Stimulated activated CD8-positive, alpha-beta memory T cell treated with anti-CD3 and anti-CD28 coated beads, Interleukin-15, amount 100 ng/mL, for 48 hours (primary cell): ENCODE data around the gene RASAL1.

Source experiments
- DNase-seq, 2 donors: peaks; one replicate each; pipeline ENCODE4 v3.0.0-alpha.2; 2020; ENCODE audit warnings: low read depth in 2 of 2

RASAL1 gene

DNA sequence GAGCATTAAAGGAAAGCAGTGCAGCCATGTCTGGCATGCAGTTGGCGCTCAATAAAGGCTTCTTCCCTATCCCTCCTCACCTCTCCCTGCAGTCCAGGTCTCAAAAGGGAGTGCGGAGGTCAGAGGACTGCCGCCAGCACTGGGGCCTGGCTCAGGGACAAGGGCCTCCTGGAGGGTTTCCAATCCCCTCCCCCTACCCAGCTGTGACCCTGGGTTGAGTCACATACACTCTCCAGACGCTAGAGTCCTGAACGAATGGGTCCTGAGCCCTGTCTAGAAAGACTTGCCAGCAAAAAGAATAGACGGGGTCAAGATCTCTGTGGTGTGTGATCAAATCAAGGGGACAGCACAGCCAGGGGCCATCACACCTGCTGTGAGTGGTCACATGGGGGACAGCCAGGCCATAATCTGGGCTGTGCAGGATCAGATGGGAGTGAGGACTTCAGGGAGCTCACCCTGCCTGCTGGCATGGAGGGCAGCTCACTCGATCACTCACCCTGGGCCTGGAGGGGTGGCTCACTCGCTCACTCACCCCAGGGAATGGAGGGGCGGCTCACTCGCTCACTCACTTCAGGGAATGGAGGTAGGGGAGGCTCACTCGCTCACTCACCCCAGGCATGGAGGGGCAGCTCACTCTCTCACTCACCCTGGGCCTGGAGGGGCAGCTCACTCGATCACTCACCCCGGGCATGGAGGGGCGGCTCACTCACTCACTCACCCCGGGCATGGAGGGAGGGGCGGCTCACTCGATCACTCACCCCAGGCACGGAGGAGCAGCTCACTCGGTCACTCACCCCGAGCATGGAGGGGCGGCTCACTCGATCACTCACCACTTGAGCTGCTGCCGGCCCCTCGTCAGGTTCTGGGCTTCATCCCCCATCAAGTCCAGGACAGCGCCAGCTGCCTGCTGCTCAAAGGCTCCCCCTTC lies 26.8 kb upstream of the RASAL1 start:
- DNase-seq, result no peak

DNA sequence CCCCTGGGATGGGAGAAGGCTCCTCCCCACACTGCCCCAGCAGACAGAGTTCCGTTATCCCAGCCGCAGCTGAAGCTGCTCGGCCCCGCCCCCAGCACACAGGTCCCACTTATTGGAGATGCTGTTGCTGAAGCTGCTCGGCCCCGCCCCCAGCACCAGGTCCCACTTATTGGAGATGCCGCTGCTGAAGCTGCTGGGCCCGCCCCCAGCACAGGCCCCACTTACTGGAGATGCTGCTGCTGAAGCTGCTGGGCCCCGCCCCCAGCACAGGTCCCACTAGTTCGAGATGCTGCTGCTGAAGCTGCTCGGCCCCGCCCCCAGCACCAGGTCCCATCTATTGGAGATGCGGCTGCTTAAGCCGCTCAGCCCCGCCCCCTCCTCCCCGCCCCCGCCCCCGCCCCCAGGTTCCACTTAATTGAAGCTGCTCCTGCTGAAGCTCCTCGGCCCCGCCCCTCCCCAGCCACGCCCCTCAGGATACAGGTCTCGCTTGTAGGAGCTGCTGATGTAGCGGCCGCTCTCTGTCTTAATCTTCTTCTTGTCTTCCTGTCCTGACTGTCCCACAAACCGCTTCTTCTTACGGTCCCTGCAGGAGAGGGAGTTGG lies 26.0 kb upstream of the RASAL1 start:
- peak in 1 of 2 donors; percentile 16 for DNase-seq

DNA sequence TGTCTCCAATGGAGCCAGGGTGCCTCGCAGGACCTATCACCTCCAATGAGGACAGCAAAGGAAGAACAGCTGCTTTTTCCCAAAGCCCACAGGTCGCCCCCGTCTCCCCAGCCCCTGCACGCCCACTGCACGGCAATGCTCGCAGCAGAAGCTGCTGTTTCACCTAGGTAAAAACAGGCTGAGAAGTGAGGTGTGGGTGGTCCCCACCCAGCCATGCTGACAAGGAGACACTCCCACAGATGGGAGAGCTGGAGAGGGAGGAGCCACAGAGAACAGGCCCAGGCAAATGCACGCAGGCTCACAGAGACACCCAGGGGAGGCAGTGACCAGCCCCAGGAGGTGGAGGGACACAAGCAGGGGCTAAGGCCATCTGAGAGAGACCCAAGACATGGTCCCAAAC lies 24.4 kb upstream of the RASAL1 start:
- no peak for DNase-seq

DNA sequence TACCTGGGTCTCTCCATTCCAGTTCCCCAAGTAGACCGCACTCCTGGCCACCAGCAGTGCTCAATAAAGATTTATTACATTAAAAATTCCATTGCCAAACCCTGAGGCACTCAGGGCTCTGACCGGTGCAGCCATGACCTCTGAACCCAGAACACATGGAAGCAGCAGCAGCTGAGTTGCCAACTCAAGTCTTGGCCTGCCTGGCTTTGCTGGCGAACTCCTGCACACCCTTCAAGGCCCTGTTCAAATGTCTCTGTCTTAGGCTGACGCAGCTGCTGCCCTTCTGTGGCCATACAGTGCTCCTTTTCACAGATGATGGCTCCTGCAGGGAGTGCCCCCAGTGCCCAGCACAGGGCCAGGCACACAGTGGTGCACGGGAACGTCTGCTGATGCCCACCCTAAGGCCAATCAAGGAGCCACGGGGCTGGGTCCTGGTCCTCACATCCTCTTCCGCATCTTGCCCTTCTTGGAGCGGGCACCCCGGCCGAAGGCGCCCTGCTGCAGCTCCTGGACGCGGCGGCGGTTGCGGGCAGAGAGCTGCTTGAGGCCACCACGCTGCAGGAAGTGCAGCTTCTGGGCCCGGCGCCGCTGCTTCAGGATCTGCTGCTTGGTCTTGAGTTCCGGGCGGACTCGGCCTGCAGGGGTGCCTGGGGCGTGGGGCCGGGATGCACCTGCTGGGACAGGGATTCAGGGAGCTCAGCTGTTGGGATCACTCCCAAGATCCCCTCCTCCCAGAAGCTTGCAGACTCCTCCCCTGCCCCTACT lies 23.1 kb upstream of the RASAL1 start:
- DNase-seq, result no peak

DNA sequence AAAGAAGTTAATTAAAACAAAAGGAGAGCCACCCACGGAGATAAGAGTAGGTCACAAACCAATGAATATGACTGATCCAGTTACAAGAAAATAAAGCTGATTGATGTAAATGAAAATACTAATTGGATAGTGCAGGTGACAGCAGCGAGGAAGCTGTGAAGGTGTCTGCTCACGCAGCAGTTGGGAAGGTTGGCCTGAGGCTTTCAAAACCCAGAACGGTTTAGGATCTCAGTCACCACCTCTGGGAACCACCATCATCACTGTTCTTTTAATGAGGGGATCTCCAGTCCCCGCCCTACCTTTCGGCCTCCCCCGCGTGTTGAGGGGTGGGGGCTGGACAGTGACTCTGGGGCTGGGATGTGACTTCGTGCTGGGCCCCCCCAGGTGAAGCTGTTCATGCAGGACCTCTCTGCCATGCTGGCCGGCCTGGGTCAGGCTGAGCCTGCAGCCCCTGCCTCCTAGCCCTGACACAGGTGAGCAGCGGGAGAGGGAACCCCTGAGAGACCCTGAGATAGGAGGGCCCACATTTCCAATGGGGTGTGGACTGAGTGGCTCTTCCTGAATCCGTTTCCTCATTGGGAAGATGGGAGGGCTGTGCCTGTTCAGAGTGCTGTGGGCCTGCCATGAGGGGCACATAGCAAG lies 21.8 kb upstream of the RASAL1 start:
- DNase-seq, result no peak

DNA sequence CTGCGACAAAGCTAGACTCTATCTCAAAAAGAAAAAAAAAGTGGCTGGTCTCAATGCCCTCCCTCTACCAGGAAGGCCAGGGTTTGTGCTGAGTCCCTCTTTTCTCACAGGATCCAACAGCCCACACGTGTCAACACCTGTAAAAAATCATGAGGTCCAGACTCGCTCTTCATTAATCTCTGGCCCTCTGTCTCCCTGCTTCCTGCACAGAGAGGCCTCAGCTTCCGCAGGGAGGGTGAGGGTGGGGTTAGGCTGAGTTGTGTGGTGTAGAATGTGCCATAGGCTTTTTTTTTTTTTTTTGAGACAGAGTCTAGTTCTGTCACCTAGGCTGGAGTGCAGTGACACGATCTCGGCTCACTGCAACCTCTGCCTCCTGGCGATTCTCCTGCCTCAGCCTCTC lies 20.1 kb upstream of the RASAL1 start:
- DNase-seq, result no peak

DNA sequence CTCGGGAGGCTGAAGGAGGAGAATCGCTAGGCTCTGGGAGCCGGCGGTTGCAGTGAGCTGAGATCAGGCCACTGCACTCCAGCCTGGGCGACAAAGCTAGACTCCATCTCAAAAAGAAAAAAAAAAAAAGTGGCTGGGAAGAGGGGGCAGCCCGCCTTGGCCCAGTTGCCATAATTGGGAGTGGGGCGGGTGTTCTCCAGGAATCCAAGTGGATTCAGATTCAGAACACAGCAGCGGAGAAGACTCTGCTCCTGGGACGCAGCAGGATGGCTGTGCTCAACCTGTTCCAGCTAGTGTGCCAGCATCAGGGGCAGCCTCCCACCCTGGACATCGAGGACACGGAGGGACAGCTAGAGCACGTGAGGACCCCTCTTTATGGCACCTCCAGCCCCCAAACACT lies 19.5 kb upstream of the RASAL1 start:
- DNase-seq, result no peak

DNA sequence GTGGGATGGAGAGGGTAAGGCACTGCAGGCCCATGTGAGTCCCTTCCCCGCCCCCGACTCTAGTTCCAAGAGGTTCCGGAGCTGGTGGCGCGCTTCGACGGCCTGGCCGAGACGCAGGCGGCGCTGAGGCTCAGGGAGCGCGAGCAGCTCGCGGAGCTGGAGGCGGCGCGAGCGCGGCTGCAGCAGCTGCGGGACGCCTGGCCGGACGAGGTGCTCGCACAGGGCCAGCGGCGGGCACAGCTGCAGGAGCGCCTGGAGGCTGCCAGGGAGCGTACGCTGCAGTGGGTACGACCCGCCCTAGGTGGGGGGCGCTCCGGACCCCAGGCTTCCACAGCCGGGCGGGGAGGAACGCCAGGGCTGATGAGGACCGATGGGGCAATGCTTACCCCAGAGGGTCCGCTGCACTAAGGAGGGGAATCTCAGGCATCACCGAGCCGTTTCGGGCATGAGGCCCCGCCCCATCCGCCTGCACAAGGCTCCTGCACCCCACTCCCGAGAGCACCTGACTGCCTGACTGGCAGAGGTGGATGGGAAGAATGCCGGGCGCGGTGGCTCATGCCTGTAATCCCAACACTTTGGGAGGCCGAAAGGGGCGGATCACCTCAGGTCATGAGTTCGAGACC lies 18.9 kb upstream of the RASAL1 start:
- DNase-seq, result no peak

DNA sequence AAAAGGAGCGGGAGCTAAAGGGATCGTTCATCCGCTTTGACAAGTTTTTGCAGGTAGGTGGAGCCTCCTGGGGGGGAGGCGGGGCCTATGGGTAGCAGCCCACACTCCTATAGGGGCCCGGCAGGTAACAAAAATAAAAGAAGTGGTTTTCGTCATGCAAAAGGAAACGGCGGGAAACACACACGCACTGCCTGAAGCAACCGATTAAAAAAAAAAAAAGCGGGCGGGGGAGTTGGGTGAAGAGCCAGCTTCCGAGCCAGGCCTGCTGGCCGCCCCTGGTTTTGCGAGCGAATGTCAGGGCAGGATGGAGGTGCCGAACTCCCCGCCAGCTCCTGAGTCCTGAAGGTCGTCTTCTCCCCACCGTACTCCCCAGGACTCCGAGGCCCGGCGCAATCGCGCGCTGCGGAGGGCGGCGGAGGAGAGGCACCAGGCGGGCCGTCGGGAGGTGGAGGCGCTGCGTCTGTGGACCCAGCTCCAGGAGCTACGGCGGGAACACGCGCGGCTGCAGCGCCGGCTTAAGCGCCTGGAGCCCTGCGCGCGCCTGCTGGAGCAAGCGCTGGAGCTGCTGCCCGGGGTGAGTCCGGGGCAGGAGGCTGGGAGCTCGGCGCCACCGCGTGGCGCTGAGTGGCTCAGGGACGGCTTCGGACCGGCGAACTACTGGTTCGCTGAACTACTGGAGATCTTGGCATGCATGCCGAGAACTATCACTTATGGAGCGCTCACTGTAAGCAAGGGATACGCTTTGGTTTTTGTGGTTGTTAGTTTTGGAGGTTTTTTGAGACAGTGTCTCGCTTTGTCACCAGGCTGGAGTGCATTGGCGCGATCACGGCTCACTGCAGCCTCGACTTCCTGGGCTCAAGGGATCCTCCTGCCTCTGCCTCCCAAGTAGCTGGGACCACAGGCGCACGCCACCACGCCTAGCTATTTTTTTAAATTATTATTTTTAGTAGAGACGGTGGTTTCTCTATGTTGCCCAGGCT lies 17.6 kb upstream of the RASAL1 start:
- peak; percentile 52 to 60 for DNase-seq

DNA sequence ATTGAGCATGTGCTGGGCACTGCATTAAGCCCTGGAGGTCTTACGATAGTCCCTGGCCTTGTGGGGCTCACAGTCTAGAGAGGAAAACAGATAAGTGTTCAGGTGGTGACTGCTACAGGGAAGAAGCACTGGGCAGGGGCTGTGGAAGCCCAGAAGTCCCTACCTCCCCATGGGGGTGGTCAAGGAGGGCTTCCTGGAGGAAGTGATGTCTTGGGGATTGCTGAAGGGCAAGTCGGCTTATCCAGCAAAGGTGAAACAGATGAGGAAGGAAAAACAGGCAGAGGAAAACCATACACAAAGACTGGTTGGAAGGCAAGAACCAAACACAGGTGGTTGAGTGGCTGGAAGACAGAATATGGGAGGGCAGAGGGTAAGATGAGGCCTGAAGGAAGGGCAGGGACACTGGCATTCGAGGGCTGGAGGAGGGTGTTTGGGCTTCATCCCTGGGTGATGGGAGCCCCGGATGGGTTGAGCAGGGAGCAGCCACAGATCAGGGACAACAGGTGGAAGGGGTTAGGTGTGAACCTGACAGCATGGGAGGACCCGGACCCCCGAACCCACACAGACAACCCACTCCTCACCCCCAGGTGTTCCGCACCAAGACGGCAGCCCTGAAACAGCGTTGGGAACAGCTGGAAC lies 16.8 kb upstream of the RASAL1 start:
- DNase-seq, result no peak

DNA sequence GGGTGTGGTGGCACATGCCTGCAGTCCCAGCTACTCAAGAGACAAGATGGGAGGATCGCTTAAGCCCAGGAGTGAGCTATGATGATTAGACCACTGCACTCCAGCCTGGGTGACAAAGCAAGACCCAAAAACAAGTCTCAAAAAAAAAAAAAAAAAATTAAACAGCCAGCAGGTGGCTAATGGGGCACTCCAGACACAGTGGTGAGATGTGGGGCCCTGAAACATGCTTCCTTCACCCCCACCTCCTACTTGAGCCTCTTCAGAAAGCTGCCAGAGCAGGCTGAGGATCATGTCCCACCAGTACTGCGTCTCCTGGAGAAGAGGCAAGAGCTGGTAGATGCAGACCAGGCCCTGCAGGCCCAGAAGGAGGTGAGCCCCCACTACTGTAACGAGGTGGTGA lies 16.1 kb upstream of the RASAL1 start:
- DNase-seq, result no peak

DNA sequence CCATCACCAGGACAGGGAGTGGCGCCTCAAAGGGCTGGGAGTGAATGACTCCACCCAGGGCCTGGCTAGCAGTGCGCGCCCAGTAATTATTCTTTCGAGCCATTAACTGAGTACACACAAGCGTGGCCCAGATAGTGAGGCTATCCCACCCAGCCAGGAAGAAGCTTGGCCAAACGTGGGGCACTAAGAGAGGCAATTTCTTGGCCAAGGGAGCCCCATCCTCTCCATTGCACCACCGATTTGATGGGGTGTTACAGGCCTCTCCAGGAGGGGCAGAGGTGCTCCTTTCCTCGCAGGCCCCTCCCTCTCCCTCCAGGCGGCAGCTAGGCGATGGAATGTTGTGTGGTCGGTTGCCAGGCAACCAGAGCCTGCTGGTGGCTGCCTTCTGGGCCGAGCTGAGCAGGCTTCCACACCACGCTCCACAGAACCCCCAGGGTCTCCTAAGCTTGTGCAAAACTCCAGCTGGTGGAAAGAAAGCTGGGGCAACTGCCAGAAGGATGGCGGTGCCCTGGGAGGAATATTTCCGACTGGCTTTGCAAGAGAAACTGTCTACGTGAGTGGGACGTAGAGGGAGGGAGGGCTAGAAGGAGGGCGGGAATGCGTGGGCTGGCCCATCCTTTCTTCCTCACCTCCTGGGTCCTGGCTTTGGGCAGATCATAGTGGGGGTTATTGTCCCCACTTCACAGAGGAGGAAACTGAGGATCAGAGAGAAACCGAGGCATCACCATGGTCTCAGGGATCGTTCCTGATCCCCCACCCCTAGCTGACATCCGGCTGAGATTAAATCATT lies 14.0 kb upstream of the RASAL1 start, which contains the start of gene CFAP73:
Gene CFAP73 (plus strand): TSS at position 364 of the 790 bp plus-strand sequence. CDS start 134 bp downstream, at position 498.
- DNase-seq, result no peak

DNA sequence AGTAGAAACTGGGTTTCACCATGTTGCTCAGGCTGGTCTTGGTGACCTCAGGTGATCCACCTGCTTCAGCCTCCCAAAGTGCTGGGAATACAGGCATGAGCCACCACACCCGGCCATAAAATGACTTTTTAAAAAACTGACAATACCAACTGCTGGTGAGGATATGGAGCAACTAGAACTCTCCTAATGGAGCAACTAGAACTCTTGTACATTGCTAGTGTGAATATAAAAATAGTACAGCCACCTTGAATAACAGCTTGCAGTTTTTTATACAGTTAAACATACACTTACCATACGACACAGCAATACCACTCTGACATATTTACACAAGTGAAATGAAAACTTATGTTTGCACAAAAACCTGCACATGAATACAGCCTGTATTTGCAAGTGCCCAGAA lies 11.4 kb upstream of the RASAL1 start:
- no peak for DNase-seq

DNA sequence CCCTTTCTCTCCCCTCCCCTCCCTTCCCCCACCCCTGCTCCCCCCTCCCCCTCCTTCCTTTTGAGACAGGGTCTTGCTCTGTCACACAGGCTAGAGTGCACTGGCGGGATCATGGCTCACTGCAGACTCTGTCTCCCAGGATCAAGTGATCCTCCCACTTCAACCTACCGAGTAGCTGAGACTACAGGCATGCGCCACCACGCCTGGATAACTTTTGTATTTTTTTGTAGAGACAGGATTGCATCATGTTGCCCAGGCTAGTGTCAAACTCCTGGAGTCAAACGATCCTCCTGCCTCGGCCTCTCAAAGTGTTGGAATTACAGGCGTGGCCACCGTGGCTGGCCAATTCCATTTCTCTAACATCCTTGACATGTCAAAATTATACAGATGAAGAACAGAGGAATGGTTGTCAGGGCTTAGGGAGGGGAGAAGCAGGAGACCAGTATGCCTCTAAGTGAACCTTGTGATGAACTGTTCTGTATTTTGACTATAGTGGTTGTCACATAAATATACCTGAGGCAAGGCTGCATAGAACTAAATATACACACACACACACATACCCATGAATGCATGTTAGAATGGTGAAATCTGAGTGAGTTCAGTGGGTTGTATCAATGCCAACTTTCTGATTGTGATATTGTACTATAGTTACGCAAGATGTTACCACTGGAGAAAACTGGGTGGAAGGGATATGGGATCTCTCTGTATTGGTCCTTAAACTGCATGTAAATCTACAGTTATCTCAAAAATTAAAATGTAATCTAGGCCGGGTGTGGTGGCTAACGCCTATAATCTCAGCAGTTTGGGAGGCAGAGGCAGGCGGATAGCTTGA lies 10.4 kb upstream of the RASAL1 start:
- no peak for DNase-seq

DNA sequence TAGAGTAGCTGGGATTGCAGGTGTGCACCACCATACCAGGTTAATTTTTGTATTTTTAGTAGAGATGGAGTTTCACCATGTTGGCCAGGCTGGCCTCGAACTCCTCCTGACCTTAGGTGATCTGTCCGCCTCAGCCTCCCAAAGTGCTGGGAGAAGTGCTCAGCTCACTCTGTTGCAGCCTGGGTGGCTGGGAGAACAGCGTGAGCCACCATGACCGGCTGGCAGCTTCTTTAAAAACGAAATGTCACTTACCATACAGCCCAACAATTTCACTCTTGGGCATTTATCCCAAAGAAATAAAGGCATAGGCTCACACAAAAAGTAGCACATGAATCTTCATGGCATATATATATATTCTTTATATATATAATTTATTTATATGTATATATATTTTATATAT lies 9.2 kb upstream of the RASAL1 start:
- DNase-seq, result no peak

DNA sequence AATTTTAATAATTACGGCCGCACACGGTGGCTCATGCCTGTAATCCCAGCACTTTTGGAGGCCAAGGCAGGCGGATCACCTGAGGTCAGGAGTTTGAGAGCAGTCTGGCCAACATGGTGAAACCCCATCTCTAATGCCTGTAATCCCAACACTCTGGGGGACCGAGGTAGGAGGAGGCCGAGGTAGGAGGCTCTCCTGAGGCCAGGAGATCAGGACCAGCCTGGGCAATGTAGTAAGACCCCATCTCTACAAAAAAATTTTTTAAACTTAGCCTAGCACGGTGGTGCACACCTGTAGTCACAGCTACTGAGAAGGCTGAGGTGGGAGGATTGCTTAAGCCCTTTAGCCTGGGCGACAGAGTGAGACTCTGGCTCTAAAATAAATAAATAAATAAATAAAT lies 8.4 kb upstream of the RASAL1 start:
- no peak for DNase-seq

DNA sequence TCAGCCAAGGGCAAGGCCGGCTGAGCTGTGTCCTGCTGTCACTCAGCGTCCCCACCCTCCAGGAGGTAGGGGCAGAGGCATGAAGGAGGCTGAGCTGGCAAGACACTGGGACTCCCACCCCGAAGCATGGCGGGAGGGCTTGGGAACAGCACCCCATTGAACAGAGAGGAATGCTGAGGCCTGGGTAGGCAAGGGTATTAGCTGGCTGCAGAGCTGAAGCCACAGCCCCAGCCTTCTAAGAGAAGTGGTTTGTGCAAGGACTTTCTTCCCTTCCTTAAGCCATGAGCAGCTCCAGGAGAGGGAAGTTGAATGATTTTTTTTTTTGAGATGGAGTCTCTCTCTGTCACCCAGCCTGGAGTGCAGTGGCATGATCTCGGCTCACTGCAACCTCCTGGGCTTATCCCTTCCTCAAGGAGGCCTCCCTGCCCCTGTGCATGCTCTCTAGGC lies 7.3 kb upstream of the RASAL1 start:
- no peak for DNase-seq
